Activated T-cell treated with anti-CD3 and anti-CD28 coated beads, Interleukin-2, amount 50 U/mL, for 4 hours (primary cell): ENCODE data around the gene ITIH6. TPM values are rescaled to one million over a fixed set of nuclear protein-coding genes. Genes with fewer than 3 reads are reported as not detected.
"Not testable (repeated sequence)": the region's sequence is repeated elsewhere in the genome, so short reads cannot be mapped to it uniquely, and the experiment has no call there.

Source experiments
- ATAC-seq, 2 donors: fragments of 200-7000 bp; cut with Tn5 transposase; one replicate each; pipeline ENCODE4 v1.10.0; 2021
- DNase-seq: peaks from one replicate; pipeline ENCODE4 v3.0.0-alpha.2; 2020
- H3K27me3 Mint-ChIP-seq: one replicate; pipeline ENCODE4 v1.8.0; 2021; ENCODE audit warnings: low read depth, mixed read lengths
- H3K36me3 Mint-ChIP-seq: one replicate; pipeline ENCODE4 v1.8.0; 2022; ENCODE audit warnings: mixed read lengths; ENCODE audit not compliant: insufficient read depth
- H3K4me1 Mint-ChIP-seq: one replicate; pipeline ENCODE4 v1.8.0; 2021; ENCODE audit warnings: low read depth, mixed read lengths
- H3K4me3 Mint-ChIP-seq: one replicate; pipeline ENCODE4 v1.8.0; 2021; ENCODE audit warnings: mild to moderate bottlenecking, moderate library complexity, mixed read lengths
- H3K9me3 Mint-ChIP-seq: one replicate; pipeline ENCODE4 v1.8.0; 2021; ENCODE audit warnings: mixed read lengths
- total RNA-seq, 3 donors: library from RNA; stranded (reverse); gene quantifications; one replicate each; pipeline ENCODE4 v1.2.1, GENCODE V29; 2021

The ITIH6 gene
- total RNA-seq, 3 donors from 2014 or later, result not detected

GRCh38 chrX:54818221-54818620 lies 20.2 kb upstream of the ITIH6 start:
- no peak for DNase-seq
- peaks cover 14% of the 10 kb centered on the region for H3K36me3 Mint-ChIP-seq
- no peak for ATAC-seq
- no peak overlapping the region for H3K4me3 Mint-ChIP-seq
- H3K4me1 Mint-ChIP-seq, result no peaks in the 10 kb centered on the region
- H3K27me3 Mint-ChIP-seq, result no peaks in the 10 kb centered on the region
- no peaks in the 10 kb centered on the region for H3K9me3 Mint-ChIP-seq

- peaks cover 14% of the 10 kb centered on the region for H3K36me3 Mint-ChIP-seq
- no peak for ATAC-seq
- H3K4me1 Mint-ChIP-seq, result no peaks in the 10 kb centered on the region
- no peak for DNase-seq
- no peaks in the 10 kb centered on the region for H3K27me3 Mint-ChIP-seq
- no peaks in the 10 kb centered on the region for H3K9me3 Mint-ChIP-seq
- no peak overlapping the region for H3K4me3 Mint-ChIP-seq
Measured at GRCh38 chrX:54817220-54817820, 19.3 kb upstream of the ITIH6 start.

- Mint-ChIP-seq H3K4me3 (no peak overlapping the region), H3K36me3 (peaks cover 17% of the 10 kb centered on the region), H3K4me1 (peaks cover 18% of the 10 kb centered on the region), H3K9me3 (no peaks in the 10 kb centered on the region), H3K27me3 (no peaks in the 10 kb centered on the region)
- no peak for ATAC-seq
- no peak for DNase-seq
Measured at GRCh38 chrX:54812306-54812705, 14.3 kb upstream of the ITIH6 start.

- Mint-ChIP-seq H3K9me3 (no peaks in the 10 kb centered on the region), H3K4me3 (no peak overlapping the region), H3K4me1 (peaks cover 21% of the 10 kb centered on the region), H3K36me3 (peaks cover 17% of the 10 kb centered on the region), H3K27me3 (no peaks in the 10 kb centered on the region)
- ATAC-seq, result no peak
- no peak for DNase-seq
Measured at GRCh38 chrX:54811301-54811885, 13.3 kb upstream of the ITIH6 start.

- peaks cover 21% of the 10 kb centered on the region for H3K4me1 Mint-ChIP-seq
- H3K27me3 Mint-ChIP-seq, result no peaks in the 10 kb centered on the region
- ATAC-seq (no peak), DNase-seq (no peak)
- peaks cover 9% of the 10 kb centered on the region for H3K36me3 Mint-ChIP-seq
- no peaks in the 10 kb centered on the region for H3K9me3 Mint-ChIP-seq
- no peak overlapping the region for H3K4me3 Mint-ChIP-seq
Measured at GRCh38 chrX:54810532-54810931, 12.5 kb upstream of the ITIH6 start.

- peak; percentile 79 for DNase-seq
- peaks cover 21% of the 10 kb centered on the region for H3K4me1 Mint-ChIP-seq
- H3K9me3 Mint-ChIP-seq, result no peaks in the 10 kb centered on the region
- no peaks in the 10 kb centered on the region for H3K27me3 Mint-ChIP-seq
- H3K4me3 Mint-ChIP-seq, result peak overlapping the region; percentile 90
- peaks cover 8% of the 10 kb centered on the region for H3K36me3 Mint-ChIP-seq
- peak; percentile 84 to 86 for ATAC-seq
Measured at GRCh38 chrX:54808605-54809483, 10.8 kb upstream of the ITIH6 start.

- peak overlapping the region; percentile 90 for H3K4me3 Mint-ChIP-seq
- no peaks in the 10 kb centered on the region for H3K9me3 Mint-ChIP-seq
- peaks cover 3% of the 10 kb centered on the region for H3K36me3 Mint-ChIP-seq
- peak; percentile 44 to 55 for ATAC-seq
- peak; percentile 20 for DNase-seq
- H3K27me3 Mint-ChIP-seq, result no peaks in the 10 kb centered on the region
- peaks cover 21% of the 10 kb centered on the region for H3K4me1 Mint-ChIP-seq
Measured at GRCh38 chrX:54808109-54808604, 10.1 kb upstream of the ITIH6 start.

- Mint-ChIP-seq H3K36me3 (peaks cover 3% of the 10 kb centered on the region), H3K9me3 (no peaks in the 10 kb centered on the region), H3K4me3 (peak within 1 kb of the TSS; percentile 90), H3K27me3 (no peaks in the 10 kb centered on the region), H3K4me1 (peaks cover 21% of the 10 kb centered on the region)
- ATAC-seq (peak; percentile 15 to 32), DNase-seq (peak; percentile 33)
Measured at GRCh38 chrX:54807524-54808108, 9.6 kb upstream of the ITIH6 start, which contains the start of gene MAGED2. TSS of gene MAGED2 (plus strand) at chrX:54807745. CDS start at chrX:54809332, 1,587 bp downstream.

- Mint-ChIP-seq H3K9me3 (no peaks in the 10 kb centered on the region), H3K4me3 (no peak overlapping the region), H3K36me3 (no peaks in the 10 kb centered on the region), H3K27me3 (no peaks in the 10 kb centered on the region), H3K4me1 (no peaks in the 10 kb centered on the region)
- no peak for DNase-seq
- ATAC-seq, result no peak
Measured at GRCh38 chrX:54799046-54799445, 991 bp upstream of the ITIH6 start.

GRCh38 chrX:54794795-54795194 lies 3.3 kb downstream of the ITIH6 start:
- no peaks in the 10 kb centered on the region for H3K36me3 Mint-ChIP-seq
- no peaks in the 10 kb centered on the region for H3K27me3 Mint-ChIP-seq
- H3K4me3 Mint-ChIP-seq, result no peak overlapping the region
- H3K4me1 Mint-ChIP-seq, result no peaks in the 10 kb centered on the region
- no peaks in the 10 kb centered on the region for H3K9me3 Mint-ChIP-seq
- DNase-seq, result no peak
- ATAC-seq, result no peak

GRCh38 chrX:54794028-54794427 lies 4.0 kb downstream of the ITIH6 start:
- DNase-seq (no peak), ATAC-seq (no peak)

GRCh38 chrX:54789405-54789804 lies 8.7 kb downstream of the ITIH6 start:
- not testable (repeated sequence) for H3K4me3 Mint-ChIP-seq, H3K27me3 Mint-ChIP-seq, ATAC-seq

More at GRCh38 chrX:54794028-54794427, 4.0 kb downstream of the ITIH6 start:
- no peaks in the 10 kb centered on the region for H3K27me3 Mint-ChIP-seq
- no peak overlapping the region for H3K4me3 Mint-ChIP-seq
- H3K36me3 Mint-ChIP-seq, result no peaks in the 10 kb centered on the region
- no peaks in the 10 kb centered on the region for H3K4me1 Mint-ChIP-seq
- H3K9me3 Mint-ChIP-seq, result no peaks in the 10 kb centered on the region

GRCh38 chrX:54788446-54788845 lies 9.6 kb downstream of the ITIH6 start:
- DNase-seq, result no peak
- no peaks in the 10 kb centered on the region for H3K36me3 Mint-ChIP-seq
- H3K27me3 Mint-ChIP-seq, result no peaks in the 10 kb centered on the region
- H3K4me3 Mint-ChIP-seq, result no peak overlapping the region
- no peaks in the 10 kb centered on the region for H3K4me1 Mint-ChIP-seq
- H3K9me3 Mint-ChIP-seq, result no peaks in the 10 kb centered on the region
- no peak for ATAC-seq

More at GRCh38 chrX:54789405-54789804, 8.7 kb downstream of the ITIH6 start:
- DNase-seq, H3K4me1 Mint-ChIP-seq, H3K36me3 Mint-ChIP-seq, H3K9me3 Mint-ChIP-seq: not testable (repeated sequence)

- DNase-seq (peak; percentile 30), ATAC-seq (peak in 1 of 2 donors; percentile 50)
- Mint-ChIP-seq H3K36me3 (no peaks in the 10 kb centered on the region), H3K4me3 (no peak overlapping the region), H3K4me1 (no peaks in the 10 kb centered on the region), H3K27me3 (no peaks in the 10 kb centered on the region), H3K9me3 (no peaks in the 10 kb centered on the region)
Measured at GRCh38 chrX:54786967-54787366, 11.1 kb downstream of the ITIH6 start.
